ENCODE measurements around the gene ACSBG1. TPM values are rescaled to one million over a fixed set of nuclear protein-coding genes. Genes with fewer than 3 reads are reported as not detected.

Gene ACSBG1
- total RNA-seq, 1 donor from 2014 or later = 0.07 TPM

DNA sequence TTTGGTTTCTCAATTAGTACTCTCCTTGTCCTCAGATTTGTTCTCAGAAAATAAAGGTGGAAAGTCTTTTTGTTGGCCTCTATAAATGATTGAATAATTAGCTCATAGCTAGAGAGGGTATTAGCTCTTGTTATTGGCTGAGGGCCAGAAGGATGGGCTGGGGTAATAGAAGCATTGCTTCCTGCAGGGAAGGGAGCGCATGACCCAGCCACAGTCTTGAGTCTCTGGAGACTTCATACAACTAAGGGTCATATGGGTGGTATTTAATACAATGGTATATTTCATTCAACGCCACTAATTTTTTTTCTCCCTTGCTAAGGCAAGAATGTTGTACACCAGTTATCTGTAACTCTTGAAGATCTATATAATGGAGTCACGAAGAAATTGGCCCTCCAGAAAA, 38.4 kb upstream of the ACSBG1 start:
- ChIA-PET CTCF (no interaction called here), POLR2A (no interaction called here)
- DNase-seq (no peak), ATAC-seq (ENCODE audit: low read depth) (no peak)
- no peak overlapping the region for H3K4me3 Mint-ChIP-seq
- H3K36me3 Mint-ChIP-seq (ENCODE audit: low read depth) = peaks cover 28% of the 10 kb centered on the region
- intact Hi-C loops (cut with micrococcal nuclease) = no loop called here
- H3K9me3 Mint-ChIP-seq = no peaks in the 10 kb centered on the region
- TF ChIP-seq, protein P1, sequence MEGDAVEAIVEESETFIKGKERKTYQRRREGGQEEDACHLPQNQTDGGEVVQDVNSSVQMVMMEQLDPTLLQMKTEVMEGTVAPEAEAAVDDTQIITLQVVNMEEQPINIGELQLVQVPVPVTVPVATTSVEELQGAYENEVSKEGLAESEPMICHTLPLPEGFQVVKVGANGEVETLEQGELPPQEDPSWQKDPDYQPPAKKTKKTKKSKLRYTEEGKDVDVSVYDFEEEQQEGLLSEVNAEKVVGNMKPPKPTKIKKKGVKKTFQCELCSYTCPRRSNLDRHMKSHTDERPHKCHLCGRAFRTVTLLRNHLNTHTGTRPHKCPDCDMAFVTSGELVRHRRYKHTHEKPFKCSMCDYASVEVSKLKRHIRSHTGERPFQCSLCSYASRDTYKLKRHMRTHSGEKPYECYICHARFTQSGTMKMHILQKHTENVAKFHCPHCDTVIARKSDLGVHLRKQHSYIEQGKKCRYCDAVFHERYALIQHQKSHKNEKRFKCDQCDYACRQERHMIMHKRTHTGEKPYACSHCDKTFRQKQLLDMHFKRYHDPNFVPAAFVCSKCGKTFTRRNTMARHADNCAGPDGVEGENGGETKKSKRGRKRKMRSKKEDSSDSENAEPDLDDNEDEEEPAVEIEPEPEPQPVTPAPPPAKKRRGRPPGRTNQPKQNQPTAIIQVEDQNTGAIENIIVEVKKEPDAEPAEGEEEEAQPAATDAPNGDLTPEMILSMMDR (IDR thresholded peaks at IDR 0.05) = no peak
- H3K27me3 Mint-ChIP-seq = no peaks in the 10 kb centered on the region
- no peak overlapping the region for H3K27ac Mint-ChIP-seq
- H3K4me1 Mint-ChIP-seq = no peaks in the 10 kb centered on the region

DNA sequence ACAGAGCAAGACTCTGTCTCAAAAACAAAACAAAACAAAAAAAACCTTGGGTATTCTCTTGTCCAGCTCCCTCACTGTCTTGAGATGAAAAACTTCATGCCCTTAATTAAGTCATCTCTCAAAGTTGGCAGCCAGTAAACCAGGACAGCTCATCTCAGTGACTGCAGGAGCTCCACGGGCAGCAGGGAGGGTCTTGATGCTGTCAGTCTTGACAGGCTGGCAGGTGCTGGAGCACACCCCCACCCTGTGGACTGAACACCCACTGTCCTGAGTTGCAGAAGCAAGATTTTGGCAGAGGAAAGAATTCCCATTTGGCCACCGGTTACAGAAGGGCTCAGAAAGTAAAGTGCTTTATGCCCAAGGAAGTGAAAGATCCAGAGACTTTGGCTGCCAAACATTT, 38.0 kb upstream of the ACSBG1 start:
- CTCF ChIA-PET = no interaction called here

DNA sequence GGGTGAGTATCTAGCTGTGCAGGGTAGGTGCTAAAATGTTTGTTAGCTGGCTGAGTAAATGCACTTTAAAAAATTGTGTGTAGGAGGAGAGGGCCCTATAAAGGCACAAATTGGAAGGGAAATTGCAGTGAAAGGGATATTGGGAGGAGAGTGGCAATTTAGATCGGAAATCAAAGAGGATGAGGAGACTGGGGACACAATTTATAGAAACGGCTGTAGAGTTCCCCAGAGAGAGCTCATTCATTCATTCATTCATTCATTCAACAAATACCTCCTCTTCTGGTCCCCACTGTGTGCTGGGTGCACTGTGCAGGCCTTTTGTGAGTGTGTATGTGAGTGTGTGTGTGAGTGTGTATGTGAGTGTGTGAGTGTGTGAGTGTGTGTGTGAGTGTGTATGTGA, 32.4 kb upstream of the ACSBG1 start:
- no peak overlapping the region for H3K27ac Mint-ChIP-seq
- TF ChIP-seq, protein P1 (IDR thresholded peaks at IDR 0.05) = no peak
- intact Hi-C loops (cut with micrococcal nuclease) = loop anchor here (10.0 kb wide), 1 partner anchor 158 kb away; no protein-coding TSS in a partner anchor

More for the DNA sequence above, 38.0 kb upstream of the ACSBG1 start:
- H3K36me3 Mint-ChIP-seq (ENCODE audit: low read depth) = peaks cover 25% of the 10 kb centered on the region
- H3K4me1 Mint-ChIP-seq = no peaks in the 10 kb centered on the region
- intact Hi-C loops (cut with micrococcal nuclease) = no loop called here
- H3K27ac Mint-ChIP-seq = no peak overlapping the region
- H3K27me3 Mint-ChIP-seq = no peaks in the 10 kb centered on the region
- POLR2A ChIA-PET = no interaction called here
- TF ChIP-seq, protein P1 (IDR thresholded peaks at IDR 0.05) = no peak
- no peaks in the 10 kb centered on the region for H3K9me3 Mint-ChIP-seq
- no peak for ATAC-seq (ENCODE audit: low read depth)
- no peak for DNase-seq
- no peak overlapping the region for H3K4me3 Mint-ChIP-seq

DNA sequence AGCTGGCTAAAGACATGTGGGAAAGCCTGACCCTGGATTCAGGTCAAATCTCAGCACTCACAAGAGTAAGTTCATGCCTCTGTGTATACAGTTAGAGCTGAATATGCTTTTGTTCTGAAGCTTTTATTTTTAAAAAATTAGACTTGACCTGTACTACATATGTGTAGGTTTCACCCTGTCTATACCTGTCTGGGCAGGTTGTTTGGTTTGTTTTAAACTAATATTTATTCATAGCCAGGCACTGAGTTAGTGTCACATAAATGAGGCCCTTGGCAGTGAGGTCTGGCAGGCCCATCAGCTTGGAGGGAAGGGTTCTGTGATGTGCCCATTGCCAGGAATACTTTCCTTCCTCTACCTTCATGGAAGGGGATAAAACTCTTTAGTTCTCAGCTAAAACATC, 31.9 kb upstream of the ACSBG1 start:
- peaks cover 13% of the 10 kb centered on the region for H3K4me1 Mint-ChIP-seq
- peak overlapping the region; percentile 84 for H3K4me3 Mint-ChIP-seq
- H3K9me3 Mint-ChIP-seq = no peaks in the 10 kb centered on the region
- no peaks in the 10 kb centered on the region for H3K27me3 Mint-ChIP-seq
- ChIA-PET POLR2A (interaction anchor here (0.6 to 2.8 kb wide), 3 partner anchors 33 to 606 kb away, joined by 6 to 16 read pairs (median 10); partner anchors contain the start of genes IREB2, MORF4L1 and SKIC8), CTCF (interaction anchor here (1.0 to 1.1 kb wide), 2 partner anchors 158 to 356 kb away, joined by 3 read pairs; no protein-coding TSS in a partner anchor)
- TF ChIP-seq, protein P1 (IDR thresholded peaks at IDR 0.05) = no peak
- no peak for DNase-seq
- H3K36me3 Mint-ChIP-seq (ENCODE audit: low read depth) = no peaks in the 10 kb centered on the region
- intact Hi-C loops (cut with micrococcal nuclease) = loop anchor here (10.0 kb wide), 1 partner anchor 159 kb away; no protein-coding TSS in a partner anchor
- no peak overlapping the region for H3K27ac Mint-ChIP-seq
- no peak for ATAC-seq (ENCODE audit: low read depth)

More for the DNA sequence above, 32.4 kb upstream of the ACSBG1 start:
- DNase-seq (no peak), ATAC-seq (ENCODE audit: low read depth) (no peak)
- H3K9me3 Mint-ChIP-seq = no peaks in the 10 kb centered on the region
- H3K4me3 Mint-ChIP-seq = no peak overlapping the region
- ChIA-PET POLR2A (no interaction called here), CTCF (interaction anchor here (1.1 kb wide), 1 partner anchor 357 kb away, joined by 3 read pairs; no protein-coding TSS in a partner anchor)
- peaks cover 13% of the 10 kb centered on the region for H3K4me1 Mint-ChIP-seq
- no peaks in the 10 kb centered on the region for H3K36me3 Mint-ChIP-seq (ENCODE audit: low read depth)
- H3K27me3 Mint-ChIP-seq = no peaks in the 10 kb centered on the region

DNA sequence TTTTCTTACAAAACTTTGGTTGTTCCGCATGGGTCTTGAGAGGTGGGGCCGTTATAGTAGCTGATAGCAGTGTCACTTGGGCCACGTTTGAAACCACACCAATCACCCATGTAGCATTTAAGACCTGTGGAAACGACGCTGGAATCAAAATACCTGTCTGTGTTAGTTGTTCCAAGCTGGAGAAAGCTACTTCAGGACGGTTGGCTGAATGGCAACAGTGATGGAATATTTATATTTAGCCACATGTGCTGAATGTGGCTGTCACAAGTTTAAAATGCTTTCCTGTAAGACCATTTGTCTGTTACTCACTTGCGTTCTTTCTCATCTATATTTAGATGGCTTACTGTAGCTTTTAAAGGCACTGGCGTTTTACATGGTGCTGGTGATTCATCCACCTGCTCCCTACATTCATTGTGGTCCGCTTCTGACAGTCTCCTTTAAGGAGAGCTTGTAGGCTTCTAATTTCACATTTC, 31.4 kb upstream of the ACSBG1 start:
- POLR2A ChIA-PET = interaction anchor here (0.6 to 2.8 kb wide), 4 partner anchors 33 to 607 kb away, joined by 5 to 16 read pairs (median 8); partner anchors contain the start of genes IREB2, MORF4L1, PSMA4 and SKIC8
- peaks cover 13% of the 10 kb centered on the region for H3K4me1 Mint-ChIP-seq
- no peaks in the 10 kb centered on the region for H3K36me3 Mint-ChIP-seq (ENCODE audit: low read depth)
- H3K4me3 Mint-ChIP-seq = peak overlapping the region; percentile 84
- CTCF ChIA-PET = interaction anchor here (1.0 to 1.1 kb wide), 2 partner anchors 158 to 356 kb away, joined by 3 read pairs; no protein-coding TSS in a partner anchor
- no peaks in the 10 kb centered on the region for H3K9me3 Mint-ChIP-seq
- TF ChIP-seq, protein P1 (IDR thresholded peaks at IDR 0.05) = no peak
- peak overlapping the region; percentile 14 for H3K27ac Mint-ChIP-seq
- ATAC-seq (ENCODE audit: low read depth) (no peak), DNase-seq (no peak)
- intact Hi-C loops (cut with micrococcal nuclease) = loop anchor here (2.0 to 10.0 kb wide), 2 partner anchors 33 to 159 kb away; partner anchors contain the start of gene SKIC8
- no peaks in the 10 kb centered on the region for H3K27me3 Mint-ChIP-seq

All from activated B cell treated with CpG ODN at 0.5 μM for 24 hours (primary cell).